GM19238 (cell line): ENCODE measurements around the gene CHKB.

Experiments used
- DNase-seq: peaks from one replicate; pipeline ENCODE4 v3.0.0; 2011; ENCODE audit warnings: low spot score; ENCODE audit not compliant: insufficient read length

The CHKB gene

DNA sequence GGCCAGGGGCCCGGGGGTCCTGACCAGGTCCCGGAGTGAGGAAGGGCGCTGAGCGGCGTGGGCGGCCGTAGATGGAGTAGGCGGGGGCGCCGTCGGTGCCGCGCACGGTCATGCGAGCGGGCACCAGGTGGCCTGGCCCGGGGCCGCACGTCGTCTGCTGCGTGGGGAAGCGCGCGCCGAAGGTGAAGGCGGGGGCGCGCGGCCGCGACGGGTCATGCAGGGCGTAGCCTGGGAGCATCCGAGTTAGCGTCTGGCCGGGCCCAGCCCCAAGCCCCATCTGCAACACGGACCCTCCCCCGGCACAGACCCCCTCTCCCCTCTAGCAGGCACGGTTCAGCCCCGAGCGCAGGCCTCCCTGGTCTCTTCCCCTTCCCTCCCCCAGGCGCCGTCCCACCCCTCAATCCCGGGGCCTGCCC is 51.1 kb downstream of the CHKB start:
- peak; percentile 65 for DNase-seq

DNA sequence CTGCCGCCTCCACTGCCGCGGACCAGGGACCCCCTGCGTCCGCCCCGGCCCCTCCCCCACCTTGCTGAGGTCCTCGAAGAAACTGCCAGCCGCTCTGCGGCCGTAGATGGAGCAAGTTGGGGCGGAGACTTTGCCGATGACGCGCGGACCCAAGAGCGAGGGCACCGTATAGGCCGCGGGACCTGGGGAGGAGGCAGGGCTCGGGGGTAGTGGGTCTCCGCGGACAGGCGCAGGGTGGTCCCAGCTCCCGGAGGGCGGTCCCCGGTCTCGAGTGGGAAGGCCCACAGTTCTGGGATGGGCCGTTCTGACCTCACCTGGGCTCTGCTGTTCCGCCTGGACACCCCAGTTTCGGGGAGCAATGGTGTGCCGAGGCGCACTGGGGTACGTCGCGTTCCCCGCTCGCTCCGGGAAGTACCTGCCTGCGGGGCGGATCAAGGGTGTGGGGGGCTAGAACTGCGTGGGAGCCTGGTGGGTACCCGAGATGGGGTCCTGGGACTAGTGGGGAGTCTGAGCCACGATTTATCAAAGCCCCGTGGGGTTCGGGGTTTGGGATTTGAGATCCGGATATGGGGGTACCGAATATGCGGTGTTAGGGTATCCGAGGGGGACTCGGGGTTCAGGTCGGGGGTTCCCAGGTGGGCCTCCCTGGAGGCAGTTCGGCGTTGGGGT is 51.6 kb downstream of the CHKB start:
- DNase-seq, result peak; percentile 76

DNA sequence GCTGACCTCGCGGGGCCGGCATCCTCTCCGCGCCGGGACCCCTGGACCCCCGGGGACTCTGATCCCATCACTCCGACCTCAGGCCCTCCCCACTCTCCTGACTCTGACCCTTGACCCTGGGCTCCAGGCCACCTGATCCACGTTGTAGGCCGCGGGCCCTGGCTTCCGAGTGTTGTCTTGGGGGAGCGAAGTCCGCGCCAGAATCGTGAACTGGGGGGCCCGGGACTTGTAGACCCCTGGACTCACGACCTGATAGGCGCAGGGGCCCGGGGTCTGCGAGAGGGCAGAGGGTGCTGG is 52.1 kb downstream of the CHKB start:
- DNase-seq, result no peak

DNA sequence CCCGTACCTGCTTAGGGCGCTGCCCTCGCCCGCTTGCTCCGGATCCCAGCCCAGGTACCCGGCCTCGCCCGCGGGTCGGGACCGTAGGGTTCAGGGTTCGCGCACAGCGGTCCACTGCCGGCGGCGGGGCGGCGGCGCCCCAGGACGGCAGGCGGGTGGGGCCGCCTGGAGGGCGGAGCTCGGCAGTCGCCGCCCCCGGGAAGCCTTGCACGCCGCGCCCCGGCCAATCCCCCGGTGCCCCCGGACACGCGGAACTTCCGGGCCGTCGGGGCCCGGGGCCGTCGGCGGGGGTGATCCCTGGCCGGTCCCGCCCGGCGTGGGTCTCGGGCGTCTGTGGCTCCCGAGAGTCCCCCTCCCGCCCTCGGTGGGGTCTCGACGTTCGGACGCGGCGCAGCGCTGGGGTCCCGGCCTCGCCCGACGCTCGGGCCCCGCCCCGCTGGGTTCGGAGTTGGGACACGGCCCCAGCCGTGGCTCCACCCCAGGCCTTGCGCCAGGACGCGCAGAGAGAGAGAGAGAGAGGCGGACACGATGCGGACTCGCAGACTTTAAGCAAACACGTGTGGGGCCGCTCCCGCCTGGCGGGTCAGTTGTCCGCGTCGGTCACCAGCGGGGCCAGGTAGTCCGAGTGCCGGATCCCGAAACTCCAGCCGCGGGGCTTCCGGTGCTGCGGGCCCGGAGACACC is 52.6 kb downstream of the CHKB start, which contains the start of gene TYMP:
TSS of gene TYMP (minus strand) at position 116 of the 683 bp plus-strand sequence. CDS start 303 bp downstream, outside the sequence.
- peak; percentile 71 for DNase-seq

DNA sequence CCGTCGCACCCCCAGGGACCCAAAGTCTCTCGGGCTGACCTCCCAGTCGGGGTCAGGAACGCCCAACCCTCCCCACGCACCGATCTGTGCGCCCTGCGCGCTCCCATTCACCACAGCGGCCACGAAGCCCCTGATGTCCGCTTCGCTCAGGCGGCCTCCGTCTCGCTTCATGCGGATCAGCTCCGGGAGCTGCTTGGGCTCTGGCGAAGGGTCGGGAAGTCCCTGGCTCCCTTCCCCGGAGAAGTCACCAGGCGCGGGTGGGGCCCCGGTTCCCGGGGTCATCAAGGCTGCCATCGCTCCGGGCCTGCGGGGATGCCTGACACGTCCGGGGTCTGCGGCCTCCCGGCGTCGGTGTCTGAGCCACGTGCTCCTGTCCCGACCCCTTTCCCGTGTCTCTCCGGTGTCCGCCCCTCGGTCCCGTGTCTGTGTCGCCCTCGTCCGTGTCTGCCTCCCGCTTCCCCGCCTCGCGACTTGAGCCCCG is 53.2 kb downstream of the CHKB start:
- no peak for DNase-seq
